ENCODE data around the gene ITGB7.

The ITGB7 gene

GRCh38 chr12:53161119-53161911, 45.7 kb downstream of the ITGB7 start:
- intact Hi-C loops (cut with DNase I) = no loop called here
- DNase-seq = peak in 1 of 10 donors; percentile 41

GRCh38 chr12:53160673-53161072, 46.4 kb downstream of the ITGB7 start:
- no peak for DNase-seq
- intact Hi-C loops (cut with DNase I) = no loop called here

- intact Hi-C loops (cut with DNase I) = loop anchor here (1.0 kb wide), 1 partner anchor 37 kb away; no protein-coding TSS in a partner anchor
Measured at GRCh38 chr12:53160000-53160399, 47.1 kb downstream of the ITGB7 start.

GRCh38 chr12:53159195-53159839, 47.7 kb downstream of the ITGB7 start:
- peak; percentile 46 to 97 (median 80) for DNase-seq
- intact Hi-C loops (cut with DNase I) = loop anchor here (1.0 kb wide), 1 partner anchor 38 kb away; no protein-coding TSS in a partner anchor

More at GRCh38 chr12:53160000-53160399, 47.1 kb downstream of the ITGB7 start:
- DNase-seq = peak in 1 of 10 donors; percentile 83

GRCh38 chr12:53152390-53152789, 54.7 kb downstream of the ITGB7 start:
- no peak for DNase-seq
- intact Hi-C loops (cut with DNase I) = no loop called here

- DNase-seq = no peak
- intact Hi-C loops (cut with DNase I) = no loop called here
Measured at GRCh38 chr12:53151039-53151438, 56.0 kb downstream of the ITGB7 start.

GRCh38 chr12:53147653-53148052, 59.4 kb downstream of the ITGB7 start:
- intact Hi-C loops (cut with DNase I) = no loop called here
- no peak for DNase-seq

- DNase-seq = no peak
- intact Hi-C loops (cut with DNase I) = no loop called here
Measured at GRCh38 chr12:53147181-53147580, 59.9 kb downstream of the ITGB7 start.

GRCh38 chr12:53145383-53146260, 61.4 kb downstream of the ITGB7 start:
- no peak for DNase-seq
- intact Hi-C loops (cut with DNase I) = no loop called here

- intact Hi-C loops (cut with DNase I) = no loop called here
- DNase-seq = no peak
Measured at GRCh38 chr12:53143355-53143754, 63.7 kb downstream of the ITGB7 start.
